GM23248 (cell line): ENCODE results near the gene RAD51B.

Experiments
- EZH2 ChIP-seq: fragments of 200-600 bp; sonication (generic); IDR thresholded peaks from 2 replicates; pipeline ENCODE4 v1.6.1; 2018; ENCODE audit warnings: antibody characterized with exemption, mild to moderate bottlenecking; ENCODE audit not compliant: insufficient read depth, poor library complexity, severe bottlenecking
- EZH2phosphoT487 ChIP-seq: fragments of 200-600 bp; sonication (generic); IDR thresholded peaks from 2 replicates; pipeline ENCODE4 v1.6.1; 2018; ENCODE audit warnings: antibody characterized with exemption, moderate library complexity, mild to moderate bottlenecking, low read depth; ENCODE audit not compliant: insufficient read depth

DNA sequence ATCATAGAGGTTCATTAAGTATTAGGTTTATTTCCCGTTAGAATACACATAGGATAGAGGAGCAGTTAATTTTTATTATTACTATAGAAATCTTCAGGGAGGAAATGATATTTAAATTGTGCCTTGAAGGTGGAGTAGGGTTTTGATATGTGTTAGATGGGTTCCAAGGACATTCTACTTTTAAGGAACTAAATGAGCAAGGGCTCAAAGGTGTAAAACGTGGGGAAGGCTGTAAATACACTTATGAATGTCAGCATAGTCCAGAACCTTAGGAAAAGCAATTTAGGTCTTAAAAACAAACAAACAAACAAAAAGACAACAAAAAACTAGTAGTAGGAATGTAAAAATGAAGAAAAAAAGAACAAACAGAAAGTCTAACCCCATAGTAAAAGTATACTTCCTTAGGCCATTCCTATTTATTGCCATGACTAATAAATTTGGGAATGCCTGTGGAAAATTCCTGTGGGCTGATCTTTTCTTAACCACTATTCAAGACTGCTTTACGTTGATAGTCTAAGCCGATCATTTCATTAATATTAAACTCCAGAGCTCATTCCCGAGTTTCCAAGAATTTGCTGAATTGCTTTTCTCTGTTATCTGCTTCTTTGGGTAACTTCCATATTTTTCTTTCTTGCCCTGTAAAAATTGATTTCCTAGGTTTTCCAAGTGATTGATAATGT is 180.3 kb downstream of the RAD51B start:
- TF ChIP-seq EZH2, result no peak
- no peak for TF ChIP-seq EZH2phosphoT487
